K562 (cell line): ENCODE results near the gene YIF1A. TPM values are rescaled to one million over a fixed set of nuclear protein-coding genes. Genes with fewer than 3 reads are reported as not detected.

Experiments used
- ATAC-seq: fragments of 200-7000 bp; cut with Tn5 transposase; 3 replicates; pipeline ENCODE4 v1.9.1; 2020; ENCODE audit warnings: moderate library complexity
- BruUV-seq: library from RNA; stranded (reverse); fragments of 400-500 nt; replicated peaks from 2 replicates; lab custom pipeline; 2021; lab: Mats Ljungman, UMichigan
- CTCF ChIA-PET: fragments of 300-600 bp; formaldehyde crosslinking; extraction: SDS; loops from one replicate; lab custom pipeline; 2021; ENCODE audit warnings: low intra/inter-chr PET ratio; lab: Yijun Ruan, JAX
- POLR2A ChIA-PET: fragments of 300-600, 350-650 bp; sonication (Branson Sonifier 250); formaldehyde crosslinking; extraction: SDS; loops from one replicate; lab custom pipeline; 2021; ENCODE audit warnings: antibody characterized with exemption, inconsistent platforms; lab: Yijun Ruan, JAX
- DNase-seq, 4 experiments: peaks; one replicate each; pipeline versions ENCODE4 v3.0.0 to v3.0.0-alpha.2; 2011 to 2018; ENCODE audit warnings: low spot score in 3 of 4, mixed read lengths in 3 of 4; ENCODE audit errors: extremely low read depth in 1 of 4
- FAIRE-seq: peaks from 2 replicates; lab custom pipeline; 2011; peaks lifted over from hg19 to GRCh38; lab: Jason Lieb, UNC
- H2AFZ ChIP-seq: 2 replicates; pipeline ENCODE4 v1.6.0; 2011; ENCODE audit warnings: low read depth, low read length, control low read depth, inconsistent platforms
- H3K27ac ChIP-seq: fragments of 200-600 bp; 3 replicates; pipeline ENCODE4 v1.8.0; 2011; ENCODE audit warnings: low read depth, mild to moderate bottlenecking, control low read depth, inconsistent platforms, low read length, moderate library complexity, mixed read lengths; ENCODE audit errors: extremely low read depth
- H3K27me3 ChIP-seq, 2 experiments: fragments of 300-600 bp in 1 of 2; 2 replicates in 1 of 2; 3 replicates in 1 of 2; pipeline versions ENCODE4 v1.6.0 to v1.8.0; 2011; ENCODE audit warnings: inconsistent platforms in 2 of 2, low read length in 2 of 2, mild to moderate bottlenecking in 1 of 2, mixed read lengths in 1 of 2, moderate library complexity in 1 of 2; ENCODE audit not compliant: control insufficient read depth in 2 of 2, insufficient read depth in 2 of 2
- H3K36me3 ChIP-seq: fragments of 300-600 bp; 3 replicates; pipeline ENCODE4 v1.8.0; 2011; ENCODE audit warnings: mild to moderate bottlenecking, low read length, inconsistent platforms; ENCODE audit not compliant: control insufficient read depth, insufficient read depth
- H3K4me1 ChIP-seq, 2 experiments: fragments of 200-600 bp in 1 of 2; replicated peaks in 1 of 2; 2 replicates in 1 of 2; 3 replicates in 1 of 2; pipeline versions ENCODE4 v1.5.1 to v1.8.0; 2011; ENCODE audit warnings: inconsistent platforms in 2 of 2, low read length in 2 of 2, mild to moderate bottlenecking in 1 of 2, mixed read lengths in 1 of 2, moderate library complexity in 1 of 2; ENCODE audit not compliant: control insufficient read depth in 2 of 2, insufficient read depth in 2 of 2
- H3K4me2 ChIP-seq: 2 replicates; pipeline ENCODE4 v1.6.1; 2011; ENCODE audit warnings: low read length, control low read depth, inconsistent platforms, mixed read lengths; ENCODE audit not compliant: insufficient read depth
- H3K4me3 ChIP-seq: fragments of 200-600 bp; sonication (generic), shearing (Covaris generic); 2 replicates; pipeline ENCODE4 v1.5.1; 2016; ENCODE audit warnings: control low read depth, inconsistent platforms
- H3K79me2 ChIP-seq: fragments of 200-600 bp; 3 replicates; pipeline ENCODE4 v1.8.0; 2011; ENCODE audit warnings: low read length, inconsistent platforms; ENCODE audit not compliant: control insufficient read depth, insufficient read depth
- H3K9ac ChIP-seq, 2 experiments: 2 replicates each; pipeline versions ENCODE4 v1.6.0 to v1.6.1; 2011; ENCODE audit warnings: low read depth in 2 of 2, low read length in 2 of 2, control low read depth in 1 of 2, inconsistent platforms in 1 of 2, mild to moderate bottlenecking in 1 of 2, mixed read lengths in 1 of 2; ENCODE audit not compliant: insufficient read depth in 1 of 2
- H3K9me1 ChIP-seq: one replicate; pipeline ENCODE4 v1.6.0; 2011; ENCODE audit warnings: inconsistent platforms, mild to moderate bottlenecking, low read length, moderate library complexity; ENCODE audit not compliant: control insufficient read depth, insufficient read depth
- H3K9me3 ChIP-seq: replicated peaks from 2 replicates; pipeline ENCODE4 v1.5.1; 2011; ENCODE audit warnings: low read depth, low read length, inconsistent platforms; ENCODE audit not compliant: control insufficient read depth, insufficient read depth
- H4K20me1 ChIP-seq: replicated peaks from 2 replicates; pipeline ENCODE4 v1.6.1; 2011; ENCODE audit warnings: low read length, inconsistent platforms, mixed read lengths; ENCODE audit not compliant: control insufficient read depth, insufficient read depth
- C11orf30 ChIP-seq: fragments of 450-650 bp; IDR thresholded peaks from 2 replicates; pipeline ENCODE4 v1.6.1; 2016; ENCODE audit warnings: low read depth, mild to moderate bottlenecking
- CAMTA2 ChIP-seq: fragments of 250-450 bp; sonication (Bioruptor Pico); conservative IDR thresholded peaks from 2 replicates; pipeline ENCODE4 v1.5.1; 2022
- EHMT2 ChIP-seq: fragments of 450-650 bp; IDR thresholded peaks from 2 replicates; pipeline ENCODE4 v1.6.1; 2018; ENCODE audit warnings: antibody characterized with exemption
- KHSRP ChIP-seq: fragments of 450-650 bp; IDR thresholded peaks from 2 replicates; pipeline ENCODE4 v1.6.1; 2017
- NCOA1 ChIP-seq: fragments of 450-650 bp; IDR thresholded peaks from 2 replicates; pipeline ENCODE4 v1.6.1; 2016; ENCODE audit warnings: low read depth
- NEUROD1 ChIP-seq: fragments of 150-350 bp; IDR thresholded peaks from 2 replicates; pipeline ENCODE4 v1.6.1; 2014; ENCODE audit warnings: borderline replicate concordance, low read length, low read depth; ENCODE audit not compliant: partially characterized antibody
- POLR2AphosphoS5 ChIP-seq: IDR thresholded peaks from 2 replicates; pipeline ENCODE4 v1.6.1; 2011; ENCODE audit warnings: mild to moderate bottlenecking, low read depth, low read length, moderate library complexity; ENCODE audit not compliant: control insufficient read depth, insufficient read depth
- PRMT5 ChIP-seq: sonication (generic); formaldehyde crosslinking; IDR thresholded peaks from 2 replicates; pipeline ENCODE4 v1.5.0; 2020; ENCODE audit warnings: missing genetic modification reagents
- WGBS: fragments of 100-300 bp; shearing (Covaris generic); methylation state at CpG from one replicate; pipeline ENCODE4 v1.1.6; 2016; ENCODE audit warnings: low coverage, mixed read lengths; ENCODE audit not compliant: insufficient coverage; ENCODE audit errors: missing lambda C conversion rate; 5-methylcytosine and 5-hydroxymethylcytosine counted together
- in situ Hi-C: fragments of 300-500 bp; cut with MboI; formaldehyde crosslinking; loops from 4 replicates; pipeline ENCODE4 v1.15.0; 2018; ENCODE audit warnings: inconsistent platforms, mixed read lengths
- intact Hi-C: fragments of 100-400 bp; cut with micrococcal nuclease; formaldehyde crosslinking; loops from 2 replicates; pipeline ENCODE4 v1.14.2; 2022
- polyA plus RNA-seq, 8 experiments: library from polyadenylated mRNA; depleted of rRNA in 4 of 8; stranded (reverse) in 5 of 8; unstranded in 3 of 8; fragments of >200 nt; fragmentation: Nextera tagmentation in 2 of 8; fragmentation: Illumina TruSeq in 1 of 8; extraction: Ambion mirVana in 2 of 8; extraction: Trizol in 1 of 8; gene quantifications; 2 replicates each; pipeline versions ENCODE4 v1.2.1 to v1.2.3, GENCODE V29; 2011 to 2014; ENCODE audit warnings: inconsistent platforms in 1 of 8, missing spikeins in 1 of 8
- total RNA-seq, 7 experiments: library from RNA; depleted of rRNA in 6 of 7; stranded (reverse); fragments of >200 nt in 6 of 7; fragmentation: Illumina TruSeq in 2 of 7; extraction: Trizol in 2 of 7; gene quantifications; 2 replicates each; pipeline versions ENCODE4 v1.2.1 to v1.2.3, GENCODE V29; 2011 to 2021; ENCODE audit warnings: low replicate concordance in 1 of 7
- TF ChIP-seq, protein P1 (sequence below): fragments of 450-650 bp; formaldehyde crosslinking; IDR thresholded peaks from 2 replicates; pipeline ENCODE4 v1.4.0; 2020; ENCODE audit warnings: mild to moderate bottlenecking
- TF ChIP-seq, protein P2 (sequence below): fragments of 250-450 bp; sonication (Bioruptor Pico); IDR thresholded peaks from 2 replicates; pipeline ENCODE4 v1.8.0; 2021; ENCODE audit warnings: borderline replicate concordance, mild to moderate bottlenecking, moderate library complexity; ENCODE audit not compliant: poor library complexity, severe bottlenecking
- TF ChIP-seq, protein P3 (sequence below): fragments of 450-650 bp; IDR thresholded peaks from 2 replicates; pipeline ENCODE4 v1.6.1; 2016; ENCODE audit warnings: antibody characterized with exemption

YIF1A gene
- total and polyA plus RNA-seq, 9 of the 15 experiments (the other 6 are each of a cell fraction or from before 2014, with no cell fraction given): 8.6 to 121 (median 77.2) TPM

DNA sequence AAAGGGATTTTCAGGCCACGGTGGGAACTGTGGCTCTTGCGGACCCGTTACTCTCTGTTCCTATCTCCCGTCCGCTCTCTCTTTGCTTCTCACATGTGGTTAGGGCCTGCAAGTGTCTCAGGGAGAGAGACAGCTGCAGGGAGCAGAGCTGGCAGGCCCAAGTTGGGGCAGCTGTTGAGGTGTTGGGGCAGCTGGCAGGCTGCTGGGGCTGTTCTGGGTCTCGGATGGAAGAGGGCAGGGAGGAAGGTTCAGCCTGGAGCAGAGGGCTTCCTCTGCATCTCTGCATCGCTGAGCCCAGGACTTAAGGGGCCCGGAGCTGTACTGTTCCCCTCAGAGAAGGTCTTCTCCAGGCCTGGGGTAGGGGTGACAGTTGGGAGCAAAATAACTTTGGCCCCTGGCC is 13.5 kb downstream of the YIF1A start:
- 92% methylated on average over 8 of the region's 8 CpGs for WGBS
- H3K4me3 ChIP-seq: no peak overlapping the region
- H2AFZ ChIP-seq: no peak overlapping the region
- H3K79me2 ChIP-seq: peaks cover 10% of the 10 kb centered on the region
- ChIA-PET CTCF (no interaction called here), POLR2A (no interaction called here)
- in situ Hi-C loops (no loop called here), intact Hi-C loops (no loop called here)
- TF ChIP-seq KHSRP (no peak), PRMT5 (CRISPR knock-in tag) (no peak), POLR2AphosphoS5 (no peak), CAMTA2 (no peak), NEUROD1 (no peak), C11orf30 (no peak), EHMT2 (no peak), NCOA1 (no peak)
- TF ChIP-seq, protein P1, sequence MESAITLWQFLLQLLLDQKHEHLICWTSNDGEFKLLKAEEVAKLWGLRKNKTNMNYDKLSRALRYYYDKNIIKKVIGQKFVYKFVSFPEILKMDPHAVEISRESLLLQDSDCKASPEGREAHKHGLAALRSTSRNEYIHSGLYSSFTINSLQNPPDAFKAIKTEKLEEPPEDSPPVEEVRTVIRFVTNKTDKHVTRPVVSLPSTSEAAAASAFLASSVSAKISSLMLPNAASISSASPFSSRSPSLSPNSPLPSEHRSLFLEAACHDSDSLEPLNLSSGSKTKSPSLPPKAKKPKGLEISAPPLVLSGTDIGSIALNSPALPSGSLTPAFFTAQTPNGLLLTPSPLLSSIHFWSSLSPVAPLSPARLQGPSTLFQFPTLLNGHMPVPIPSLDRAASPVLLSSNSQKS: no peak
- TF ChIP-seq, protein P2, sequence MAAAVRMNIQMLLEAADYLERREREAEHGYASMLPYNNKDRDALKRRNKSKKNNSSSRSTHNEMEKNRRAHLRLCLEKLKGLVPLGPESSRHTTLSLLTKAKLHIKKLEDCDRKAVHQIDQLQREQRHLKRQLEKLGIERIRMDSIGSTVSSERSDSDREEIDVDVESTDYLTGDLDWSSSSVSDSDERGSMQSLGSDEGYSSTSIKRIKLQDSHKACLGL (CRISPR knock-in tag): no peak
- TF ChIP-seq, protein P3, sequence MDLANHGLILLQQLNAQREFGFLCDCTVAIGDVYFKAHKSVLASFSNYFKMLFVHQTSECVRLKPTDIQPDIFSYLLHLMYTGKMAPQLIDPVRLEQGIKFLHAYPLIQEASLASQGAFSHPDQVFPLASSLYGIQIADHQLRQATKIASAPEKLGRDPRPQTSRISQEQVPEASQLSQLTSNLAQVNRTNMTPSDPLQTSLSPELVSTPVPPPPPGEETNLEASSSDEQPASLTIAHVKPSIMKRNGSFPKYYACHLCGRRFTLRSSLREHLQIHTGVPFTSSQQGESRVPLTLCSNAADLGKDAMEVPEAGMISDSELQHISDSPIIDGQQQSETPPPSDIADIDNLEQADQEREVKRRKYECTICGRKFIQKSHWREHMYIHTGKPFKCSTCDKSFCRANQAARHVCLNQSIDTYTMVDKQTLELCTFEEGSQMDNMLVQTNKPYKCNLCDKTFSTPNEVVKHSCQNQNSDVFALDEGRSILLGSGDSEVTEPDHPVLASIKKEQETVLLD: no peak
- ATAC-seq (no peak), FAIRE-seq (no peak), DNase-seq (no peak)
- 0 out of 2 replicates have a peak, but pooled peaks cover 9% of the 10 kb centered on the region for H4K20me1 ChIP-seq
- no peaks in the 10 kb centered on the region for H3K9me1 ChIP-seq
- H3K9me3 ChIP-seq: no peaks in the 10 kb centered on the region
- no peak overlapping the region for H3K4me2 ChIP-seq
- H3K27me3 ChIP-seq: no peaks in the 10 kb centered on the region
- BruUV-seq: no TSS peak
- no peak overlapping the region for H3K27ac ChIP-seq
- peaks cover 0 to 17% of the 10 kb centered on the region in 2 experiments; a peak in 2 of 5 replicates for H3K4me1 ChIP-seq
- H3K36me3 ChIP-seq: peaks cover 56% of the 10 kb centered on the region
- no peak overlapping the region for H3K9ac ChIP-seq
